Right ventricle myocardium superior (tissue), 1 donor: Measurements from ENCODE around the gene SPEN. TPM values are rescaled to one million over a fixed set of nuclear protein-coding genes. Genes with fewer than 3 reads are reported as not detected.
A peak's percentile ranks its signal among the peaks of the same experiment; 100 is the strongest.
"Not testable (repeated sequence)": the region's sequence is repeated elsewhere in the genome, so short reads cannot be mapped to it uniquely, and the experiment has no call there.

Experiments
- ATAC-seq: fragments of 200-7000 bp; cut with Tn5 transposase; one replicate; pipeline ENCODE4 v1.9.1; 2020; ENCODE audit warnings: mild to moderate bottlenecking; ENCODE audit not compliant: poor library complexity
- DNase-seq: peaks from one replicate; pipeline ENCODE4 v3.0.0-alpha.2; 2020
- intact Hi-C: fragments of 100-400 bp; cut with DNase I; formaldehyde crosslinking; loops from one replicate; pipeline ENCODE4 v1.11.2; 2022
- total RNA-seq: library from RNA; stranded (reverse); fragmentation: NEBNext Ultra II Directional; extraction: Animal tissue kit (Norgen Biotek cat#: 25700); gene quantifications from one replicate; pipeline ENCODE4 v1.2.1, GENCODE V29; 2021
- donor health status: DM: no; HTN: yes; CAD: no; lungs with severe emphysema.

The SPEN gene
- total RNA-seq, 1 donor from 2014 or later: 20.3 TPM

- no peak for ATAC-seq
- intact Hi-C loops: no loop called here
- no peak for DNase-seq
Measured at GRCh38 chr1:15962176-15962575, 114.7 kb downstream of the SPEN start.

GRCh38 chr1:15962671-15963362, 115.3 kb downstream of the SPEN start:
- DNase-seq: no peak
- ATAC-seq: no peak
- intact Hi-C loops: no loop called here

GRCh38 chr1:15963363-15963967, 116.0 kb downstream of the SPEN start:
- ATAC-seq (no peak), DNase-seq (no peak)
- intact Hi-C loops: no loop called here

- DNase-seq (no peak), ATAC-seq (peak; percentile 51)
- intact Hi-C loops: no loop called here
Measured at GRCh38 chr1:15963968-15964648, 116.6 kb downstream of the SPEN start.

GRCh38 chr1:15965228-15965767, 117.8 kb downstream of the SPEN start:
- DNase-seq (no peak), ATAC-seq (peak; percentile 38)
- intact Hi-C loops: no loop called here

GRCh38 chr1:15966081-15966955, 118.8 kb downstream of the SPEN start:
- intact Hi-C loops: no loop called here
- DNase-seq: no peak
- peak; percentile 19 for ATAC-seq

- DNase-seq: no peak
- intact Hi-C loops: no loop called here
- ATAC-seq: no peak
Measured at GRCh38 chr1:15966956-15967344, 119.4 kb downstream of the SPEN start.

- ATAC-seq: no peak
- intact Hi-C loops: no loop called here
Measured at GRCh38 chr1:15968172-15968571, 120.7 kb downstream of the SPEN start.

GRCh38 chr1:15969321-15969880, 121.9 kb downstream of the SPEN start:
- no peak for DNase-seq
- no peak for ATAC-seq
- intact Hi-C loops: no loop called here

More at GRCh38 chr1:15968172-15968571, 120.7 kb downstream of the SPEN start:
- no peak for DNase-seq

- intact Hi-C loops: no loop called here
- DNase-seq: no peak
- no peak for ATAC-seq
Measured at GRCh38 chr1:15970911-15971310, 123.4 kb downstream of the SPEN start.

- intact Hi-C loops: no loop called here
- ATAC-seq (no peak), DNase-seq (no peak)
Measured at GRCh38 chr1:15972409-15972808, 124.9 kb downstream of the SPEN start.

- DNase-seq: no peak
- no peak for ATAC-seq
- intact Hi-C loops: no loop called here
Measured at GRCh38 chr1:15973772-15974171, 126.3 kb downstream of the SPEN start.

- DNase-seq (no peak), ATAC-seq (no peak)
- intact Hi-C loops: no loop called here
Measured at GRCh38 chr1:15974855-15975254, 127.3 kb downstream of the SPEN start.

GRCh38 chr1:15975358-15975804, 127.9 kb downstream of the SPEN start:
- peak; percentile 66 for DNase-seq
- intact Hi-C loops: no loop called here
- ATAC-seq: peak; percentile 79

GRCh38 chr1:15975805-15976680, 128.5 kb downstream of the SPEN start, which contains the start of gene ZBTB17:
TSS of gene ZBTB17 (minus strand) at chr1:15976101. CDS start at chr1:15948495, 27,606 bp downstream.
- intact Hi-C loops: no loop called here
- ATAC-seq: peak; percentile 99

GRCh38 chr1:15977947-15978346, 130.4 kb downstream of the SPEN start:
- ATAC-seq, DNase-seq, intact Hi-C loops: not testable (repeated sequence)

More at GRCh38 chr1:15975805-15976680, 128.5 kb downstream of the SPEN start, which contains the start of gene ZBTB17:
- peak; percentile 98 for DNase-seq

- ATAC-seq (no peak), DNase-seq (no peak)
- intact Hi-C loops: no loop called here
Measured at GRCh38 chr1:15981679-15982078, 134.2 kb downstream of the SPEN start.
